K562 (cell line): ENCODE results near the gene WSCD1. TPM values are rescaled to one million over a fixed set of nuclear protein-coding genes. Genes with fewer than 3 reads are reported as not detected.

Experiments
- ATAC-seq: fragments of 200-7000 bp; cut with Tn5 transposase; 3 replicates; pipeline ENCODE4 v1.9.1; 2020; ENCODE audit warnings: moderate library complexity
- BruUV-seq: library from RNA; stranded (reverse); fragments of 400-500 nt; replicated peaks from 2 replicates; lab custom pipeline; 2021; lab: Mats Ljungman, UMichigan
- CTCF ChIA-PET: fragments of 300-600 bp; formaldehyde crosslinking; extraction: SDS; loops from one replicate; lab custom pipeline; 2021; ENCODE audit warnings: low intra/inter-chr PET ratio; lab: Yijun Ruan, JAX
- POLR2A ChIA-PET: fragments of 300-600, 350-650 bp; sonication (Branson Sonifier 250); formaldehyde crosslinking; extraction: SDS; loops from one replicate; lab custom pipeline; 2021; ENCODE audit warnings: antibody characterized with exemption, inconsistent platforms; lab: Yijun Ruan, JAX
- DNase-seq, 4 experiments: peaks; one replicate each; pipeline versions ENCODE4 v3.0.0 to v3.0.0-alpha.2; 2011 to 2018; ENCODE audit warnings: low spot score in 3 of 4, mixed read lengths in 3 of 4; ENCODE audit errors: extremely low read depth in 1 of 4
- FAIRE-seq: peaks from 2 replicates; lab custom pipeline; 2011; peaks lifted over from hg19 to GRCh38; lab: Jason Lieb, UNC
- H2AFZ ChIP-seq: 2 replicates; pipeline ENCODE4 v1.6.0; 2011; ENCODE audit warnings: low read depth, low read length, control low read depth, inconsistent platforms
- H3K27ac ChIP-seq: fragments of 200-600 bp; 3 replicates; pipeline ENCODE4 v1.8.0; 2011; ENCODE audit warnings: low read depth, mild to moderate bottlenecking, control low read depth, inconsistent platforms, low read length, moderate library complexity, mixed read lengths; ENCODE audit errors: extremely low read depth
- H3K27me3 ChIP-seq, 2 experiments: fragments of 300-600 bp in 1 of 2; 2 replicates in 1 of 2; 3 replicates in 1 of 2; pipeline versions ENCODE4 v1.6.0 to v1.8.0; 2011; ENCODE audit warnings: inconsistent platforms in 2 of 2, low read length in 2 of 2, mild to moderate bottlenecking in 1 of 2, mixed read lengths in 1 of 2, moderate library complexity in 1 of 2; ENCODE audit not compliant: control insufficient read depth in 2 of 2, insufficient read depth in 2 of 2
- H3K36me3 ChIP-seq: fragments of 300-600 bp; 3 replicates; pipeline ENCODE4 v1.8.0; 2011; ENCODE audit warnings: mild to moderate bottlenecking, low read length, inconsistent platforms; ENCODE audit not compliant: control insufficient read depth, insufficient read depth
- H3K4me1 ChIP-seq, 2 experiments: fragments of 200-600 bp in 1 of 2; replicated peaks in 1 of 2; 2 replicates in 1 of 2; 3 replicates in 1 of 2; pipeline versions ENCODE4 v1.5.1 to v1.8.0; 2011; ENCODE audit warnings: inconsistent platforms in 2 of 2, low read length in 2 of 2, mild to moderate bottlenecking in 1 of 2, mixed read lengths in 1 of 2, moderate library complexity in 1 of 2; ENCODE audit not compliant: control insufficient read depth in 2 of 2, insufficient read depth in 2 of 2
- H3K4me2 ChIP-seq: 2 replicates; pipeline ENCODE4 v1.6.1; 2011; ENCODE audit warnings: low read length, control low read depth, inconsistent platforms, mixed read lengths; ENCODE audit not compliant: insufficient read depth
- H3K4me3 ChIP-seq: fragments of 200-600 bp; sonication (generic), shearing (Covaris generic); 2 replicates; pipeline ENCODE4 v1.5.1; 2016; ENCODE audit warnings: control low read depth, inconsistent platforms
- H3K79me2 ChIP-seq: fragments of 200-600 bp; 3 replicates; pipeline ENCODE4 v1.8.0; 2011; ENCODE audit warnings: low read length, inconsistent platforms; ENCODE audit not compliant: control insufficient read depth, insufficient read depth
- H3K9ac ChIP-seq, 2 experiments: 2 replicates each; pipeline versions ENCODE4 v1.6.0 to v1.6.1; 2011; ENCODE audit warnings: low read depth in 2 of 2, low read length in 2 of 2, control low read depth in 1 of 2, inconsistent platforms in 1 of 2, mild to moderate bottlenecking in 1 of 2, mixed read lengths in 1 of 2; ENCODE audit not compliant: insufficient read depth in 1 of 2
- H3K9me1 ChIP-seq: one replicate; pipeline ENCODE4 v1.6.0; 2011; ENCODE audit warnings: inconsistent platforms, mild to moderate bottlenecking, low read length, moderate library complexity; ENCODE audit not compliant: control insufficient read depth, insufficient read depth
- H3K9me3 ChIP-seq: replicated peaks from 2 replicates; pipeline ENCODE4 v1.5.1; 2011; ENCODE audit warnings: low read depth, low read length, inconsistent platforms; ENCODE audit not compliant: control insufficient read depth, insufficient read depth
- H4K20me1 ChIP-seq: replicated peaks from 2 replicates; pipeline ENCODE4 v1.6.1; 2011; ENCODE audit warnings: low read length, inconsistent platforms, mixed read lengths; ENCODE audit not compliant: control insufficient read depth, insufficient read depth
- CTBP1 ChIP-seq: fragments of 450-650 bp; IDR thresholded peaks from 2 replicates; pipeline ENCODE4 v1.6.1; 2016; ENCODE audit warnings: borderline replicate concordance
- DNMT1 ChIP-seq: fragments of 450-650 bp; IDR thresholded peaks from 2 replicates; pipeline ENCODE4 v1.6.1; 2016; ENCODE audit warnings: antibody characterized with exemption, mild to moderate bottlenecking
- ELF4 ChIP-seq: fragments of 450-650 bp; formaldehyde crosslinking; IDR thresholded peaks from 2 replicates; pipeline ENCODE4 v1.4.0; 2022; ENCODE audit warnings: missing genetic modification characterization
- HMGN3 ChIP-seq: IDR thresholded peaks from 2 replicates; pipeline ENCODE4 v1.6.1; 2011; ENCODE audit warnings: borderline replicate concordance, low read depth, mild to moderate bottlenecking, mixed read lengths, low read length; ENCODE audit not compliant: insufficient read length; ENCODE audit errors: extremely low read depth
- MBD1 ChIP-seq: fragments of 250-450 bp; sonication (Bioruptor Pico); IDR thresholded peaks from 2 replicates; pipeline ENCODE4 v1.8.0; 2022; ENCODE audit warnings: inconsistent platforms
- POLR2G ChIP-seq: fragments of 200-400 bp; formaldehyde crosslinking; IDR thresholded peaks from 2 replicates; pipeline ENCODE4 v1.6.1; 2017; ENCODE audit warnings: low read depth, mild to moderate bottlenecking, antibody characterized with exemption, low read length, moderate library complexity
- PRPF4 ChIP-seq: fragments of 200-400 bp; formaldehyde crosslinking; IDR thresholded peaks from one replicate; pipeline ENCODE4 v1.6.1; 2017; ENCODE audit warnings: low read length, low read depth, mild to moderate bottlenecking; ENCODE audit not compliant: insufficient read depth, poor library complexity, severe bottlenecking
- SMARCA5 ChIP-seq: fragments of 450-650 bp; IDR thresholded peaks from 2 replicates; pipeline ENCODE4 v1.6.1; 2016
- STAT5B ChIP-seq: fragments of 250-450 bp; sonication (Bioruptor Pico); IDR thresholded peaks from 2 replicates; pipeline ENCODE4 v1.8.0; 2021; ENCODE audit warnings: mild to moderate bottlenecking, inconsistent platforms
- TBP ChIP-seq: optimal IDR thresholded peaks from 2 replicates; pipeline ENCODE3; 2011; ENCODE audit warnings: low read depth, low read length, improper control_type of control experiment
- WHSC1 ChIP-seq: IDR thresholded peaks from one replicate; pipeline ENCODE4 v1.6.1; 2012; ENCODE audit warnings: low read length, control low read depth, inconsistent platforms
- ZBTB43 ChIP-seq: sonication (generic); formaldehyde crosslinking; IDR thresholded peaks from 2 replicates; pipeline ENCODE4 v1.8.0; 2023; ENCODE audit warnings: mild to moderate bottlenecking, missing genetic modification reagents
- ZKSCAN3 ChIP-seq: fragments of 250-450 bp; sonication (Bioruptor Pico); IDR thresholded peaks from 2 replicates; pipeline ENCODE4 v1.4.0; 2020
- ZNF316 ChIP-seq: fragments of 450-650 bp; IDR thresholded peaks from 2 replicates; pipeline ENCODE4 v1.6.1; 2016
- ZNF583 ChIP-seq: fragments of 250-450 bp; sonication (Bioruptor Pico); IDR thresholded peaks from 2 replicates; pipeline ENCODE4 v1.4.0; 2020
- ZNF589 ChIP-seq: fragments of 200-800 bp; sonication (Bioruptor generic); IDR thresholded peaks from 2 replicates; pipeline ENCODE4 v1.6.1; 2016; ENCODE audit warnings: low read depth, missing genetic modification characterization, missing compliant biosample characterization
- WGBS: fragments of 100-300 bp; shearing (Covaris generic); methylation state at CpG from one replicate; pipeline ENCODE4 v1.1.6; 2016; ENCODE audit warnings: low coverage, mixed read lengths; ENCODE audit not compliant: insufficient coverage; ENCODE audit errors: missing lambda C conversion rate; 5-methylcytosine and 5-hydroxymethylcytosine counted together
- in situ Hi-C: fragments of 300-500 bp; cut with MboI; formaldehyde crosslinking; loops from 4 replicates; pipeline ENCODE4 v1.15.0; 2018; ENCODE audit warnings: inconsistent platforms, mixed read lengths
- intact Hi-C: fragments of 100-400 bp; cut with micrococcal nuclease; formaldehyde crosslinking; loops from 2 replicates; pipeline ENCODE4 v1.14.2; 2022
- polyA plus RNA-seq, 8 experiments: library from polyadenylated mRNA; depleted of rRNA in 4 of 8; stranded (reverse) in 5 of 8; unstranded in 3 of 8; fragments of >200 nt; fragmentation: Nextera tagmentation in 2 of 8; fragmentation: Illumina TruSeq in 1 of 8; extraction: Ambion mirVana in 2 of 8; extraction: Trizol in 1 of 8; gene quantifications; 2 replicates each; pipeline versions ENCODE4 v1.2.1 to v1.2.3, GENCODE V29; 2011 to 2014; ENCODE audit warnings: inconsistent platforms in 1 of 8, missing spikeins in 1 of 8
- total RNA-seq, 7 experiments: library from RNA; depleted of rRNA in 6 of 7; stranded (reverse); fragments of >200 nt in 6 of 7; fragmentation: Illumina TruSeq in 2 of 7; extraction: Trizol in 2 of 7; gene quantifications; 2 replicates each; pipeline versions ENCODE4 v1.2.1 to v1.2.3, GENCODE V29; 2011 to 2021; ENCODE audit warnings: low replicate concordance in 1 of 7
- TF ChIP-seq, protein P1 (sequence below): fragments of 450-650 bp; formaldehyde crosslinking; IDR thresholded peaks from 2 replicates; pipeline ENCODE4 v1.4.0; 2022; ENCODE audit warnings: missing genetic modification characterization
- TF ChIP-seq, protein P2 (sequence below): fragments of 250-450 bp; sonication (Bioruptor Pico); IDR thresholded peaks from 2 replicates; pipeline ENCODE4 v1.5.0; 2021; ENCODE audit warnings: mild to moderate bottlenecking, borderline replicate concordance

WSCD1 gene
- total and polyA plus RNA-seq, 9 of the 15 experiments (the other 6 are each of a cell fraction or from before 2014, with no cell fraction given), result not detected

DNA sequence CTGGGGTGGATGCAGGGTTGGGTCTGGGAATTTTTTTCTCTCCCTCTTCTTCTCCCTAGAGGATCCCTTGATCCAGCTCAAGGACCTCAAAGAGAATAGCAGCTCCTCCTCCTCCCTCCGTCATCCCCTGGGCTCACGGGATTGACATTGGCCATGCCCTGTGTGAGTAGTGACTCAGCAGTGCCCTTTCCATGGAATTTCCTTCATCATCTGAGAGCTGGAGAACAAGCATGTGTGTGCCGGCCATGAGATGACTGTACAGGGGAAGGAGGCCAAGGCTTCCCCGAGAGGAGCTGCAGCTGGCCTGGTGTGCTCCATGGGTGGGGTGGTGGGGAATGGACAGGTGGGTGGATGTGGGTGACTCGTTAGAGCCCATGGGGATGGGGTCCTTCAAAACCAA lies 8.9 kb upstream of the WSCD1 start:
- no peak overlapping the region for H2AFZ ChIP-seq

More for the DNA sequence above, 8.9 kb upstream of the WSCD1 start:
- H4K20me1 ChIP-seq, result no peaks in the 10 kb centered on the region; the same call in 1 of the 2 replicates
- H3K4me2 ChIP-seq, result no peak overlapping the region
- CTCF ChIA-PET, result no interaction called here
- no peaks in the 10 kb centered on the region for H3K79me2 ChIP-seq
- in situ Hi-C loops (no loop called here), intact Hi-C loops (no loop called here)
- TF ChIP-seq MBD1 (CRISPR knock-in tag) (no peak), STAT5B (no peak), DNMT1 (no peak), SMARCA5 (no peak), ZKSCAN3 (CRISPR knock-in tag) (no peak), POLR2G (no peak), ZNF583 (CRISPR knock-in tag) (no peak), PRPF4 (no peak), TBP (no peak), CTBP1 (no peak), ELF4 (CRISPR knock-in tag) (no peak), ZNF316 (no peak), WHSC1 (no peak), HMGN3 (no peak), ZNF589 (CRISPR knock-in tag) (no peak), ZBTB43 (CRISPR knock-in tag) (no peak)
- TF ChIP-seq, protein P1, sequence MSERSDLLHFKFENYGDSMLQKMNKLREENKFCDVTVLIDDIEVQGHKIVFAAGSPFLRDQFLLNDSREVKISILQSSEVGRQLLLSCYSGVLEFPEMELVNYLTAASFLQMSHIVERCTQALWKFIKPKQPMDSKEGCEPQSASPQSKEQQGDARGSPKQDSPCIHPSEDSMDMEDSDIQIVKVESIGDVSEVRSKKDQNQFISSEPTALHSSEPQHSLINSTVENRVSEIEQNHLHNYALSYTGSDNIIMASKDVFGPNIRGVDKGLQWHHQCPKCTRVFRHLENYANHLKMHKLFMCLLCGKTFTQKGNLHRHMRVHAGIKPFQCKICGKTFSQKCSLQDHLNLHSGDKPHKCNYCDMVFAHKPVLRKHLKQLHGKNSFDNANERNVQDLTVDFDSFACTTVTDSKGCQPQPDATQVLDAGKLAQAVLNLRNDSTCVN (CRISPR knock-in tag), result no peak
- TF ChIP-seq, protein P2, sequence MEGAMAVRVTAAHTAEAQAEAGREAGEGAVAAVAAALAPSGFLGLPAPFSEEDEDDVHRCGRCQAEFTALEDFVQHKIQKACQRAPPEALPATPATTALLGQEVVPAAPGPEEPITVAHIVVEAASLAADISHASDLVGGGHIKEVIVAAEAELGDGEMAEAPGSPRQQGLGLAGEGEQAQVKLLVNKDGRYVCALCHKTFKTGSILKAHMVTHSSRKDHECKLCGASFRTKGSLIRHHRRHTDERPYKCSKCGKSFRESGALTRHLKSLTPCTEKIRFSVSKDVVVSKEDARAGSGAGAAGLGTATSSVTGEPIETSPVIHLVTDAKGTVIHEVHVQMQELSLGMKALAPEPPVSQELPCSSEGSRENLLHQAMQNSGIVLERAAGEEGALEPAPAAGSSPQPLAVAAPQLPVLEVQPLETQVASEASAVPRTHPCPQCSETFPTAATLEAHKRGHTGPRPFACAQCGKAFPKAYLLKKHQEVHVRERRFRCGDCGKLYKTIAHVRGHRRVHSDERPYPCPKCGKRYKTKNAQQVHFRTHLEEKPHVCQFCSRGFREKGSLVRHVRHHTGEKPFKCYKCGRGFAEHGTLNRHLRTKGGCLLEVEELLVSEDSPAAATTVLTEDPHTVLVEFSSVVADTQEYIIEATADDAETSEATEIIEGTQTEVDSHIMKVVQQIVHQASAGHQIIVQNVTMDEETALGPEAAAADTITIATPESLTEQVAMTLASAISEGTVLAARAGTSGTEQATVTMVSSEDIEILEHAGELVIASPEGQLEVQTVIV (CRISPR knock-in tag), result no peak
- H3K9me1 ChIP-seq, result no peaks in the 10 kb centered on the region
- H3K9me3 ChIP-seq, result no peaks in the 10 kb centered on the region
- ATAC-seq (no peak), DNase-seq (no peak), FAIRE-seq (no peak)
- WGBS, result 0% methylated on average over 5 of the region's 5 CpGs
- no peaks in the 10 kb centered on the region for H3K4me1 ChIP-seq
- H3K27ac ChIP-seq, result no peak overlapping the region
- no peak overlapping the region for H3K4me3 ChIP-seq
- no peak overlapping the region for H3K9ac ChIP-seq
- H3K36me3 ChIP-seq, result no peaks in the 10 kb centered on the region
- POLR2A ChIA-PET, result no interaction called here
- H3K27me3 ChIP-seq, result peaks cover 0 to 10% of the 10 kb centered on the region in 2 experiments; a peak in 2 of 5 replicates
- BruUV-seq, result no TSS peak
